ENCODE measurements around the gene WIF1.

Gene WIF1, protein sequence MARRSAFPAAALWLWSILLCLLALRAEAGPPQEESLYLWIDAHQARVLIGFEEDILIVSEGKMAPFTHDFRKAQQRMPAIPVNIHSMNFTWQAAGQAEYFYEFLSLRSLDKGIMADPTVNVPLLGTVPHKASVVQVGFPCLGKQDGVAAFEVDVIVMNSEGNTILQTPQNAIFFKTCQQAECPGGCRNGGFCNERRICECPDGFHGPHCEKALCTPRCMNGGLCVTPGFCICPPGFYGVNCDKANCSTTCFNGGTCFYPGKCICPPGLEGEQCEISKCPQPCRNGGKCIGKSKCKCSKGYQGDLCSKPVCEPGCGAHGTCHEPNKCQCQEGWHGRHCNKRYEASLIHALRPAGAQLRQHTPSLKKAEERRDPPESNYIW
- total RNA-seq, result 0 reads per million in 4 experiments

DNA sequence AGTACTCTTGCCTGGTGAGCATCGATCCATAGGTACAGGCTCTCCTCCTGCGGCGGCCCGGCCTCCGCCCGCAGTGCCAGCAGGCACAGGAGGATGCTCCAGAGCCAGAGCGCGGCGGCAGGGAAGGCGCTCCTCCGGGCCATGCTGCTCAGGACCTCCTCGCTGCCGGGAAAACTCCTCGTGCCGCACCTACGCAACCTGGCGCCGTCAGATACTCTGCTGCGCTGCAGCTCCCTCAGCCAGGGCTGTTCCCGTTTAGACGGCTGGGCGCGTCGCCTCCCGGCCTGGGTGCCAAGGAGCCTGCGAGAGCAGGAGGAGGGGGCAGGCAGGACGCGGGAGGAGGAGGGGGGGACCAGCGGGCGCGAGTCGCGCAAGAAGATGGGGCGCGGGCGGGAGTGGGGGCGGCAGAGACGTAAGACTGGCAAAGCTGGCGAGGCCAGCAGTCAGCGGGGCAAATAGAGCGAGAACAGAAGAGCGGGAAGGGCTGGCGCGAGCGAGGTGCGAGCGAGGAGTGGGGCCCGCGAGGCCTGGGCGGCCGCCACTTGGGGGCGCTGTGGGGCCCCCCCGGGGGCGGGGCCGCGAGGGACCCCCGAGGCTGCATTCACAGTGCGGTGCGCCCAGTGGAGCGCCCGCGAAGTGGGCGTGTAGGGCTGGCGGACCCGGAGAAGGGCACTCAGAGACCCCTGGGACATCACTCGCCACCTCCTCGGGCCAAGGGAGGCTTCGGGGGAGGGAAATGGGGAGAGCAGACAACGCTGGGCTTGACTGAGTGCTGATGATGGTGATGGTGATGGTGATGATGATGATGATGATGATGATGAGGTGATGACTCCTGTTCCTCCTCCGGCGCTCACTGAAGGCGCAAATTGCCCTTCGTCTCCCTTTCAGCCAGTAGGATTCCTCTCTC, at the start of gene WIF1:
TSS of gene WIF1 (minus strand) at position 257 of the 907 bp plus-strand sequence. CDS start at position 143, 114 bp downstream.
- DNase-seq, result no peak

DNA sequence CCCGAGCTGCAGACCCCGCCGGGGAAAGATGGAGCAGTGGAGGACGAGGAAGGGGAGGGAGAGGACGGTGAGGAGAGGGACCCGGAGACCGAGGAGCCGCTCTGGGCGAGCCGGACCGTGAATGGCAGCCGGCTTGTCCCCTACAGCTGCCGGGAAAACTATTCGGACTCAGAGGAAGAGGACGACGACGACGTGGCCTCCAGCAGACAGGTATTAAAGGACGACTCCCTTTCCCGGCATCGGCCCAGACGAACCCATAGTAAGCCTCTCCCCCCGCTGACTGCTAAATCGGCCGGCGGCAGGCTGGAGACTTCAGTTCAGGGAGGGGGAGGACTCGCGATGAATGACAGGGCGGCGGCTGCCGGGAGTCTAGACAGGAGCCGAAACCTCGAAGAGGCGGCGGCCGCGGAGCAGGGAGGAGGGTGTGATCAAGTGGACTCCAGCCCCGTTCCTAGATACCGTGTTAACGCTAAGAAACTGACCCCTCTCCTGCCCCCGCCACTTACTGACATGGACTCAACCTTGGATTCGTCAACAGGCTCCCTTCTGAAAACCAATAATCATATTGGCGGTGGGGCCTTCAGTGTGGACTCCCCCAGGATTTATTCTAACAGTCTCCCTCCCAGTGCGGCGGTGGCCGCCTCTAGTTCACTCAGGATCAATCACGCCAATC, 49.2 kb upstream of the WIF1 start:
- peak; percentile 36 for DNase-seq

DNA sequence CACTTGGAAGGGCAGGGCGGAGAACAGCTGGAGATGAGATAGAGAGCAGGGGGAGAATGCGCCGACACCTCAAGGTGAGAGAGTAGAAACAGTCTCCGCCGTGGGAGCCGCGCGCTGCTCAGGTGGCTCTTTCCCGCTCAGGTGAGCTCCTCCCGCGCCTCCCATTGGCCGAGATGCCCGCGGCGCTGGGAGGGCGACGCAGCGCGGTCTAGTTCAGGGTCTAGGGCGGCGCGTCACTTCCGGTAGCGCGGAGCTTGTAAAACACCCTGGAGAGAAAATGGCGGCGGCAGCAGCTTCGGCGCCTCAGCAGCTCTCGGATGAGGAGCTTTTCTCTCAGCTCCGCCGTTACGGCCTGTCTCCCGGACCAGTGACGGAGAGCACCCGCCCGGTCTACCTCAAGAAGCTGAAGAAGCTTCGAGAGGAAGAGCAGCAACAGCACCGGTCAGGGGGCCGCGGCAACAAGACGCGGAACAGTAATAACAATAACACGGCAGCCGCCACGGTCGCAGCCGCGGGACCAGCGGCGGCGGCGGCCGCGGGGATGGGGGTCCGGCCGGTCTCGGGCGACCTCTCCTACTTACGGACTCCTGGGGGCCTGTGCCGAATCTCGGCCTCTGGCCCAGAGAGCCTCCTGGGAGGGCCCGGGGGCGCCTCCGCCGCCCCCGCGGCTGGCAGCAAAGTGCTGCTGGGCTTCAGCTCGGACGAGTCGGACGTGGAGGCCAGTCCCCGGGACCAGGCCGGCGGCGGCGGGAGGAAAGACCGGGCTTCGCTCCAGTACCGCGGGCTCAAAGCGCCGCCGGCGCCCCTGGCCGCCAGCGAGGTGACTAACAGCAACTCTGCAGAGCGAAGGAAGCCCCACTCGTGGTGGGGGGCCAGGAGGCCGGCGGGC, 48.5 kb upstream of the WIF1 start, which contains the start of gene LEMD3:
TSS of gene LEMD3 (plus strand) at position 264 of the 889 bp plus-strand sequence. CDS start at position 278, 14 bp downstream.
- DNase-seq, result peak; percentile 90

DNA sequence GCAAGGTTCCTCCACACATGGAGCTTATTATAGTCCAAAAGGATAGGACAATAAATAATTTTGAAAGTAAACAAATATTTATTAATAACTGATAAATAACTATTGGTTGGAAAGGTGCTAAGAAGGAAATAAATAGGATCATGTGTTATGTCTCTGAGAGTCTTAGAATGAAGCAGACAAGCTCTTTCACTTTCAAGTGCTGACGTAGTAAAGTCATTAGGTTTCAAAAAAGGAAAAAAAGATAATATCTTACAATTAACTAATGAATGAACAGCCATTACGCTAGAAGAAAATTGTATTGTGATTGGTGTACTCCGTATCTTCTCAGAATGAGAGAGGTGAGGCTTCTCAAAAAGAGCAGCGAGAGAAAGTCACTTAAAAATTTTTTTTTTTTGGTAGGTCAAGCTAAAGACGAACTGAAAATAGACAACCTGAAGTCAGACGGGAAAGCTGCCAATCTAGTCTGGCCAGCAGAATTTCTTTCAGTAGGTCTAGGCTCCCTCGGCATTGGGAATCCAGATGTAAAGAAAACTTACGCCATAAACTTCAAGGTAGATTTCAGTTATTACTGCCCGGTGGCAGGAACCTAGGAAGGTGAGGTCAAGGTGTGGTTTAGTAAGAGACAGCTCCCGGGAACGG, 47.7 kb upstream of the WIF1 start:
- no peak for DNase-seq

DNA sequence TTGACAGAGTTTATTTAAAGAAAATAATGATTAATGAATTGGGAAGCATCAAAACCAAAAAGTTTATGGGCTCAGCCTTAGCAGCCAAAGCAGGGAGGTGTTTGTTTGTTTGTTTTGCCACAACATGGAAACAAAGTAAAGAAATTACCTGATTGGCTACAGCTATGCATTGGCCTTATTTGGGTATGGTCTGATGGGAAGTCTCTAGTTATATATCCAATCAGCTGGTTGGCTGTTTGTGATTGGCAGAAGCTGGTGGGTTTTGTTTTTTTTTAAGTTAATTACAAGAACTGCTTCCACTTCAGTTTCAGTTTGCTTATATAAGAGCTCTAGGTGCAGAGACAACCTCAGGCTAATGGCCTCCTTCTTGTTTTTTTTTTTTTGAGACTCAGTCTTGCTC, 43.7 kb upstream of the WIF1 start:
- DNase-seq, result no peak

DNA sequence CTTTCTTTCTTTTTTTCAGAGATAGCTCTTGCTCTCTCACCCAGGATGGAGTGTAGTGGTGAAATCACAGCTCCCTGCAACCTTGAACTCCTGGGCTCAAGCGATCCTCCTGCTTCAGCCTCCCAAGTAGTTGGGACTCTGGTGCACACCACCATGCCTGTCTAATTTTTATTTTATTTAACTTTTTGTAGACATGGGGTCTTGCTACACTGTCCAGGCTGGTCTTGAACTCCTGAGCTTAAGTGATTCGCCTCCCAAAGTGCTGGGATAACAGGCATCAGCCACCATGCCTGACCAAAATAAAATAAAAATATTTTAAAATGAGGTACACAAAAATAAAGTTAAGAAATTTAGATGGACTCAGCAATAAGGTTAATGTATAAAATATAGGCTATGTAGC, 43.1 kb upstream of the WIF1 start:
- DNase-seq, result no peak

DNA sequence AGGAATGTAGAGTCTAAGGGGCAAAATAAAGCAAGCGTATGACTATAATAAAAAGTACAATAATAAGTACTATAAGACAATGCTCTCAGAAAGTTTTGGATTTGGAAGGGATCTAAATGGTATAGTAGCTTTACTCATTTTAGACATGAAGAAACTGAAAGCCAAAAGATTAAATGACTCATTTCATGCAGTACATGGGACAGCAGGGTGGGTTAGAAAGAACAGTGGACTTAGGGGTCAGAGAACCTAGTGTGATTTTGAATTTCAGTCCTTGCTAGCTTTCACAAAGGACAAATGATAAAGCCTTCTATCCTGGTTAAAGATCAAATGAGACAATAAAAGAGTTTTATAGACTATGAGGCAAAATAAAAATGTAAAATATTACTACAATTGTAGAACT, 41.5 kb upstream of the WIF1 start:
- no peak for DNase-seq

DNA sequence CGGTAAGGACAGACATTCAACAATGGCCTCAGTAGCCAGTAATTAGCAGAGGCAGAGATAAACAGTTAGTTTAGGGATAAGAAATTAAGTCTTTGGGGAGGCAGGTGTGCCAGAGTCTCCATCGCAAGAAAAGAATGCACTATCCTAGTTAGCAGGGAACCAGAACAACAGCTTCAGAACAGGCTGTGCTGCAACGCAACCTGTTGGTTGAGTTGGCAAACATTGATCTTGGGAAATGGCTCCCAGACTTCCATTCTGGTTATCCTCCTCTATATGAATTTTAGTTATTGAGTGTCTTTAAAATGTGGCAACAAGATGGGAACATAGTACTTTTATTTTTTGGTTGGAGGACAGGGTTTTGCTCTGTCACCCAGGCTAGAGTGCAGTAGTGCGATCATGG, 36.0 kb upstream of the WIF1 start:
- no peak for DNase-seq

DNA sequence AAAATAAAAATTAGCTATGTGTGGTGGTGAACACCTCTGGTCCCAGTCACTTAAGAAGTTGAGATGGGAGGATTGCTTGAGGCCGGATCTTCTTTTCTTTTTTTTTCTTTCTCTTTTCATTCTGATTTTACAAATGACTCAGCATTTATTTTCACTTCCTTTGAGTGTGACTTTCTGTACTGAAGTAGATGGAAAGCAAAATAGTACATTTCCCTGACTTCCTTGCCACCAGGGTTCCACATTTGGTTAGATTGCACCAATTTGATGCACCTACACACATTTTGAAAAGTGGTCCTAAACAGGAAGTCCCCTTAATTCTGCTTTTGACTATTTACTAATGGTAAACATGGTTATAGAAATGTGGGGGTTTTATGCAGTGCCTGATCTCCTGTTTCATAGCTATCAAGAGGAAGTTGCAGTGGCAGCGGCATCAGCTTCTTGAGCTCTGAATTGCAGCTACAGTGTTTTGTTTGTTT, 35.3 kb upstream of the WIF1 start:
- DNase-seq, result no peak

DNA sequence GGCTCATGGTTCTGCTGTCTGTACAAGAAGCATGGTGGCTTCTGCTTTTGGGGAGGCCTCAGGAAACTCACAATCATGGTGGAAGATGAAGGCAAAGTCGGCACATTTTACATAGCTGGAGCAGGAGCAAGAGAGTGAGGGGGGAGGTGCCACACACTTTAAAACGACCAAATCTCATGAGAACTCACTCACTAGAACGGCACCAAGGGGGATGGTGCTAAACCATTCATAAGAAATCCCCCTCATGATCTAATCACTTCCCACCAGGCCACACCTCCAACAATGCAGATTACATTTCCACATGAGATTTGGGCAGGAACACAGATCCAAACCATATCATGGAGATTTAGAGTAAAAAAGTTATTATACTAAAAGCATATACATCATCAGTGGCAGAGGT, 34.7 kb upstream of the WIF1 start:
- no peak for DNase-seq

DNA sequence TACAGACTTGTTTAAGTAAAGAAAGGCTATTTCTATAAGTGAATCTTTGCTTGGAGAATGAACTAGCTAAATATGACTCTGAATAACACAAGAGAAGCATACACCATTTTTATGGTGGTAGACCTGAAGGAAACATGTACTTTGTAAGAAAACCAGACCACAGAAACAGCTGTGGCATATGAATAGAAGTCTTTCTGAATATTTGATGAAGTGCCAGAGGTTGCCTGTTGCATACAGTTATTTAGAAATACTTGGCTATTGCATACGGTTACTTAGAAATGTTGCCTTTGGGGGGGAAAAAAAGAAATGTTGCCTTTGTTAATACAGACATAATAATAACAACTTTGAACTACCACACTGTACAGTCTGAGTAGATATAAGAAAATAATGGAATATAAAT, 31.5 kb upstream of the WIF1 start:
- no peak for DNase-seq

DNA sequence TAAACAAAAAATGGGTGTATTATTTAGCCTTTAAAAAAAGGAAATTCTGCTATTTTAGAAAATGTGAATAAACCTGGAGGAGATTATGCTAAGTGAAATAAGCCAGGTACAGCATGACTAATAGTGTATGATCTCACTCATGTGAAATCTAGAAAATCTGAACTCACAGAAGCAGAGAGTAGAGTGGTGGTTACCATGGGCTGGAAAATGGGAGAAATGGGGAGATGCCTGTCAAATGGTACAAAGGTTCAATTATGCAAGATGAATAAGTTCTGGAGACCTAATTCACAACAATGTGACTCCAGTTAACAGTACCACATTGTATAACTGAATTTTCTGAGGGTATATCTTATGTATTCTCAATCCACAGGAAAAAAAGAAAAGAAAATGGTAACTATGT, 30.9 kb upstream of the WIF1 start:
- DNase-seq, result no peak

DNA sequence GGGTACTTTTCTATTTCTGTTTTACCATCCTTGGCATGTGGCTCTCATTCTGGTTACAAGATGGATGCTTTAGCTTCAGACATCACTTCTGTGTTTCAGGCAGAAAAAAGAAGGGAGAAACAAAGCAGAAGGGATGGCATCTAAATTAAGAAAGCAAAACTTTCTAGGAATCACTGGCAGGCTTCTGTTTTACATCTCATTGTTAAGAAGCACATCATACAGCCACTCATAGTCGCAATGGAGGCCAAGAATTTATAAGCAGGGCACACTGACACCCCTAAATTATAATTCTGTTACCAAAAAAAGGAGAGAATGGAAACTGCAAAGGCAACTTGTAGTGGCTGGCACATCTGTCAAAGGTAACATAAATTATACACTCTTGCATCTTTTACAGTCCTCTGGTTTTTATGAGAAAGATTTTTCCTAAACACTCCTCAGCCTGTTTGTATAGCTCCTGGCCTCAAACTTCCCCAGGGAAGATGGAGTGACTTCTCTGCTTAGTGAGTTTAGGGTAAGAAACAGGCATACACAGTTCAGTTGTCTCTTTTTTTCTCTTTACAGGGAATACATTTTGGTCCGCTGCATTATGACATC, 26.3 kb upstream of the WIF1 start:
- DNase-seq, result no peak

DNA sequence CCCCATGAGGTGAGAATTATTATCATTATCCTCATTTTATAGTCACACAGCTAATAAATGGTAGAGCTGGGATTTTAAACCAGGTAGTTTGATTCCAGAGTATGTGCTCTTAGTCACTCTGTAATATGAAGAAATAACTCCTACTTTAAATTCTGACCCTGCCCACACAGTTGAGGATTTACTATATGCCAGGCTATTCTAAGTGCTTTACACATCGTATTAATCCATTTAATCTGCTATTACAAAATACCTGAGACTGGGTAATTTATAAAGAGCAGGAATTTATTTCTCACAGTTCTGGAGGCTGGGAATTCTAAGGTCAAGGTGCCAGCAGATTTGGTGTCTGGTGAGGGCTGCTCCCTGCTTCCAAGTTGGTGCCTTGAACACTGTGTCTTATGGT, 19.6 kb upstream of the WIF1 start:
- no peak for DNase-seq

DNA sequence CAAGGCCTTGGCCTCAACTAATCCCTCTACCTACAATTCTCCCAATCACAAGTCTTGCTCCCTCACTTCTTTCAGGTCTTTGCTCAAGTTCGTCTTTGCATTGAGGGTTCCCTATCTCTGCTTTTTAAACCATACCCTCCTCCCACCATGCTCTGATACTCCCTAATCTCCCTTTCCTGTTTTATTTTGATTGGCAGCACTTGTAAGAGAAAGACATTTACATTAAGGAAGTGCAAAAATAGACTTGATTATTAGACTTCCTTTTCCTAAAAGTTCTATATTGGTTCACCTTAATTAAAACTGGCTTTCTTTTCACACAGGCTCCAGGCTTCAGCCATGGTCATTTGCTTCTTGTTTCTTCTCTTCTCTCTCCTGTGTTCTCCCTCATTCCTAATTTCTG, 18.3 kb upstream of the WIF1 start:
- no peak for DNase-seq

DNA sequence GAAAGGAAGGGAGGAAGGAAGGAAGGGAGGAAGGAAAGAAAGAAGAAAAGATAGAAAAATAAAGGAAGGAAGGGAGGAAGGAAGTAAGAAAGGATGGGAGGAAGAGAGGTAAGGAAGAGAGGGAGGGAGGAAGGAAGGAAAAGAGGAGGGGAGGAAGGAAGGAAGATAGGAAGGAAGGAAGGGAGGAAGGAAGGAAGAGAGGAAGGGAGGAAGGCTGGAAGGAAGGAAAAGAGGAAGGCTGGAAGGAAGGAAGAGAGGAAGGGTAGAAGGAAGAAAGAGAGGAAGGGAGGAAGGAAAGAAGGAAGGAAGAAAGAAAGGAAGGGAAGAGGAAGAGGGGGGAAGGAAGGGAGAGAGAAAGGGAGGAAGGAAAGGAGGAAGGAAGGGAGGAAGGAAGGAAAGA, 12.8 kb upstream of the WIF1 start:
- no peak for DNase-seq

DNA sequence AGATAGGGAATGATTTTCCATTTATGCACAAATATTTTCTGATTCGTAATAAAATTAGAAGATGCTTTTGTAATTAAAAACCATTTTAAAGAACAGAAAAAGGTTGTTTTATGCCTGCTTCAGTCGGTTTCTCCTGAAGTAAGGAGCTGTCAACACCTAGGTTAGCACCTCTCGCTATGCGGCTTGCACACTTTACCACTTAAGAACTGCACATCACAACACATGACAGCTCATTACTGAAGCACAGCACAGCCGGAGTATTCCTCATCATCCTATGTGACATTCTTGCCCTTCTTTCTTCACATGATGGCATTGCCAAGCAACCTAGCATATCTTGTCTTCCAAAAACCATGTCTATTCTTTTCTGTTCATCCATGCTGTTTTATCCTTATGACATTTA, 5.4 kb upstream of the WIF1 start:
- DNase-seq, result no peak

DNA sequence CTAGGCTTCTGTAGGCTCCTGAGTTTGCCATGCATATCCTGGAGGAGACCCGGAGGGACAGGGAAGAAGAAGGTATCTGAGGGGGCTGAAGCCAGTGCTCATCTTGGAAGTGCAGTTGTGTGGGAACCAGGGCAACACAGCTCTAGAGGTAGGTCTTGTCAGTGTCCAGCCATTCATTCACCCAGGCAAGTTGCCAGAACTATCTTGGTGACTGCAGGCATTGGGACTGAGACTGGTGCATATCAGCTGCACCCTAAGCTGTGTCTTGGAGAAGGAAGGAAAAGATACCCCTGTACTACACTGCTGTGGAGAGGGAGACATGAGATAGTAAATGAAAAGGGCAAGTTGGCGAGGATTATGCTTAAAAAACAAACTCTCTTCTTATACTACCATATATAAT, 4.9 kb upstream of the WIF1 start:
- no peak for DNase-seq

DNA sequence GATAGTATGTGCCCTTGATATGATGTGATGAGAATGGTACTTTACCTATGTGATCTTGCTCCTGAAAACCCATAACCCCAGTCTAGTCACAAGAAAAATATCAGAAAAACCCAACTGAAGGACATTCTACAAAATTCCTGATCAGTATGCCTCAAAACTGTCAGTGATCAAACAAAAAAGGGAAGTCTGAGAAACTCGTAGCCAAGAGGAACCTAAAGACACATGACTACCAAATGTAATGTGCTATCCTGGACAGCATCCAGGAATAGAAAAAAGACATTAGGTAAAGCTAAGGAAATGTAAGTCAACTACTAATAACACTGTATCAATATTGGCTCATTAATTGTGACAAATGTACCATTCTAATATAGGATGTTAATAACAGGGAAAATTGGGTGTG, 4.1 kb upstream of the WIF1 start:
- no peak for DNase-seq

DNA sequence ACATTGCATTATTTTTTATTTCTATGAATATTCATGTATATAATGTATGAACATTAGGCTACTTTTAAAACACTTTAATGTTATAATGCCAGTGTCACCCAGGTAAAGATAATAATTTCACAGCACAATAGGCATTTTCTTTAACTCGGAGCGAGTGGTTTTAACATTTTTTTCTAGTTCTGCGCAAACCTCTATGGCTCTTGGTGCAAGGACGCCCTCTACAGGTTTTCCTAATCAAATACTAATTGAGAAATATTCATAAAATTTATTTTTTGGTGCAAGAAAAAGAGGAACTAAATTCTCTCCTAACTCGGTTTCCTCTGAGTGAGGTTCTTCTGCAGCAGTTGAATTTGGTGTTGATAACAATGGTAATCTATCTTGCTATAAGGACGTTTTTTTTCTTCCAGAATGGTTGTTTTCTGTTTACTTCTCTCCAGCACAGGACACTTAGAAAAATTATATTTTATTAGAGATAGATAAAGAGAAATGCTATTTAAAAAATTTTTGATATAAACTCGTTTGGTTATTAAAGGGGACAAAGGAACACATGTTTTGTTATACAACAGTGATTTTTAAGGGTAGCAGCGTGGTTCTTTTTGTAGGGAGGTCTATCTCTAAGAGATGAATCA, 2.4 kb upstream of the WIF1 start:
- DNase-seq, result no peak

DNA sequence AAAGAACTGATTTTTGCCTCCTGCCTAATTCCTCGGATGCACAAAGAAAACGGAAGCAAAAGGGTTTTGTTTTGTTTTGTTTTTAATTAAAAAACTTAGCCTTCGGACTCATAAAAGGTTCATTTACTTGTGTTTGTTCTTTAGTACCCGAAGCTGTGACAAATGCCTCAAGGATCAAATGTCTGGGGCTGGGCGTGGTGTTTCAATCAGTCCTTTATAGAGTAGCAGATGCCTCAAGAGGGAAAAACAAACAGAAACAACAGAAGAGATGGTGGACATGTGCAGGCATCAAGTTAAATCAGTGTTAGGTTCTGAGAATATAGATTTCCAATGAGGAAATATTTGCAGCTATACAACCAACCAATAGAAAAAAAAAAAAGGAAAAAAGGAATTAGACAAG, 1.6 kb upstream of the WIF1 start:
- DNase-seq, result no peak

Data from effector CD8-positive, alpha-beta T cell (primary cell).